Fibroblast of skin of left biceps (primary cell): ENCODE results near the gene PRDX5.
A peak's percentile ranks its signal among the peaks of the same experiment; 100 is the strongest.

ENCODE experiments used
- DNase-seq, 2 experiments: peaks; one replicate each; pipeline ENCODE4 v3.0.0-alpha.2; 2013; ENCODE audit warnings: low read depth in 2 of 2

PRDX5 gene

GRCh38 chr11:64289002-64289564, 28.8 kb upstream of the PRDX5 start:
- no peak for DNase-seq

DNA sequence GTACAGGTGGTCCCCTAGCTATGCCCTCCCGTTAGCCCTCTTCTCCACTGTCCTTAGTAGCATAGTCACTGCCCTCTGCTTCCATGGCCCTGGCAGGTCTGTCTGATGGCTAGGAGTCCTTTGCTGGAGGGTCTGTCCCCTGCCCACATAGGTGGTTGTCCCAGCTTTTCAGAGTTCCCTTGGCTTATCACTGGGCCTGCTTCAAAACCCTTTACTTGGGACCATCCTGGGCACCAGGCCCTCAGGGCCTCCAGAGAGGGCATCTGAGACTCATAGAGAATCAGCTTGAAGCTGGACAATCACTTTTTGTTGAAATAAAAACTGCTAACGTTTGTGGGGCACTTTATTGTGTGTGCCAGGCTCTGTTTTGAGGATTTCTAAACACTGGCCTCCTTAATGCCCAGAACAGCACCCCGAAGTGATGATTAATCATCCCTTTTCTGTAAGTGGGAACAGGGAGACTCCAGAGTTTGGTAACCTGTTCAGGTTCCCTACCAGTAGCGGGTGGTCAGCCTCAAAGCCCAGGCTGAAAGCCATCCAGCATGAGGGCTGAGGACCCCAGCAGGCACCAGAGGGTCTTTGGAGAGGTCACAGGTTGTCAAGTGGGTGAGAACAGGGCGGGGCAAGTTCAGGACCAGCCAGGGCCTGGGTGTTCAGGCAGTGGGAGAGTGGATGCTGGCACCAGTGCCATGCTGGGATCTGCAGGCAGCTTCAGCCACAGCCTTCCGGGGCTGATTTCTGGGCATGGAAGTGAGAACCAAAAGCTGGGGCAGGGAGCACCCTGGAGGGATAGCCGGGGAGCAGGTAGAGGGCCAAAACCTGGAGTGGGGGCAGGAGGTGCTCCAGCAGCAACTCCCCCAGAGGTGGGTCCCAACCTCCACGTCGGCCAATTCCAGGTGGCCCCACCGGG, 27.3 kb upstream of the PRDX5 start:
- no peak for DNase-seq

DNA sequence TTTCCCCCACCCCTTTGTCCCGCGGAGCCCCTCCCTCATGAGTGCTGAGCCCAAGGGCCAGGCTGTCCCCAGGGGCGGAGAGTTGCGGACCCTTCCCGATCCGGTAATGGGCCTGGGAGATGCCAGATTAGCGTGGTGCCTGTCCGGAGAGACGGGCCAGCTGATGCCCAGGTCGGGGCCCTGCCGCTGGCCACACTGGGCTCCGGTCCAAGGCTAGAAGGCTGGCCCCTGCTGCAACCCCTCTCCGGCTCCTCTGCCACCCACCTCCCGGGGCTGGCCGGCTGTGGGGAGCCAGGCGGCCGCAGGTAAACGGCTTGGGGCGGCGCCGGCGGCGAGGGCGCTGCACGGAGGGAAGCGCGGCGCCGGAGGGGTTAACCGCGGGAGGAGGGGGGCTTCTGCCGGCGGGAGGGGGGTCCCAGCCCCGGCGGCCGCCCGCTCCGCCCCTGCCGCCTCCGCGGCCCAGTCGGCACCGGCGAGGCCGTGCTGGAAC, 26.6 kb upstream of the PRDX5 start, which contains the start of gene KCNK4:
Gene KCNK4 (plus strand): TSS at position 41 of the 490 bp plus-strand sequence. CDS start 1,717 bp downstream, outside the sequence.
- DNase-seq, result no peak

- DNase-seq, result no peak
These were observed 26.0 kb upstream of the PRDX5 start for GRCh38 chr11:64291752-64292459.

GRCh38 chr11:64292460-64293254, 25.3 kb upstream of the PRDX5 start:
- no peak for DNase-seq

GRCh38 chr11:64294774-64295173, 23.1 kb upstream of the PRDX5 start:
- DNase-seq, result no peak

DNA sequence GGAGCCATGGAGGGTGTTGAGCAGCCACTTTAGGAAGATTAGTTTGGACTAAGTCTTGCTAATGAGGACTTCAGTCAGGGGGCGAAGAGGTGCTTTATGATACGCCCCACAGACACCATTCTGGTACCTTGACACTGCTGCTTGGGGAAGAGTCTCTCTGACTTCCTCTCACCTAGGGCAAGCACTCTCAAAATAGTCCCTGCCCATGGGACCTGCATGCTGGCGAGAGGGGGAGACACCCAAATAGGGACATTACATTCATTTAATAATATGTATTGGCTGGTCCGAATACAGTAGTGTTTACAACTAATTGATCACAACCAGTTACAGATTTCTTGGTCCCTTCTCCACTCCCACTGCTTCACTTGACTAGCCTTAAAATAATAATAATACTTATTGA, 22.2 kb upstream of the PRDX5 start:
- DNase-seq, result no peak

GRCh38 chr11:64296236-64296635, 21.7 kb upstream of the PRDX5 start:
- DNase-seq, result no peak

DNA sequence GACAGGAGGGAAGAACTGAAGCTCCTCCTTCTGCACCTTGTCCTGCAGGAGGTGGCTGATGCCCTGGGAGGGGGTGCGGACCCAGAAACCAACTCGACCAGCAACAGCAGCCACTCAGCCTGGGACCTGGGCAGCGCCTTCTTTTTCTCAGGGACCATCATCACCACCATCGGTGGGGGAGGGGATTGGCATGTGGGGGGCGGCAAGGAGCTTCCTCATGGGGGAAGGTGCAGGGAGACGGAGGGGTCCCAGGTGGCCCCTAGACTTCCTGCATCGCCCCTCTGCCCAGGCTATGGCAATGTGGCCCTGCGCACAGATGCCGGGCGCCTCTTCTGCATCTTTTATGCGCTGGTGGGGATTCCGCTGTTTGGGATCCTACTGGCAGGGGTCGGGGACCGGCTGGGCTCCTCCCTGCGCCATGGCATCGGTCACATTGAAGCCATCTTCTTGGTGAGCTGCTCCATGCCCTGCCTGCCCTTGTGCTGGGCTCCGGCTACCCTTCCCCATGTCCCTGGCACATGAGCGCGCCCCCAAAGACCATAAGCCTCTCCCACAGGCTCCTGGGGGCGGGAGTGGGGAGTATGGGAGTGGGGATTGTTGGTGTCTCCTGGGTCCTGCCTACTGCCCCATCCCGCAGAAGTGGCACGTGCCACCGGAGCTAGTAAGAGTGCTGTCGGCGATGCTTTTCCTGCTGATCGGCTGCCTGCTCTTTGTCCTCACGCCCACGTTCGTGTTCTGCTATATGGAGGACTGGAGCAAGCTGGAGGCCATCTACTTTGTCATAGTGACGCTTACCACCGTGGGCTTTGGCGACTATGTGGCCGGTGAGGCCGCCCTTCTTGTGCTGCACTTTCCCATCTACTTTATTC, 20.9 kb upstream of the PRDX5 start:
- no peak for DNase-seq

GRCh38 chr11:64297699-64298358, 20.1 kb upstream of the PRDX5 start:
- DNase-seq, result no peak

DNA sequence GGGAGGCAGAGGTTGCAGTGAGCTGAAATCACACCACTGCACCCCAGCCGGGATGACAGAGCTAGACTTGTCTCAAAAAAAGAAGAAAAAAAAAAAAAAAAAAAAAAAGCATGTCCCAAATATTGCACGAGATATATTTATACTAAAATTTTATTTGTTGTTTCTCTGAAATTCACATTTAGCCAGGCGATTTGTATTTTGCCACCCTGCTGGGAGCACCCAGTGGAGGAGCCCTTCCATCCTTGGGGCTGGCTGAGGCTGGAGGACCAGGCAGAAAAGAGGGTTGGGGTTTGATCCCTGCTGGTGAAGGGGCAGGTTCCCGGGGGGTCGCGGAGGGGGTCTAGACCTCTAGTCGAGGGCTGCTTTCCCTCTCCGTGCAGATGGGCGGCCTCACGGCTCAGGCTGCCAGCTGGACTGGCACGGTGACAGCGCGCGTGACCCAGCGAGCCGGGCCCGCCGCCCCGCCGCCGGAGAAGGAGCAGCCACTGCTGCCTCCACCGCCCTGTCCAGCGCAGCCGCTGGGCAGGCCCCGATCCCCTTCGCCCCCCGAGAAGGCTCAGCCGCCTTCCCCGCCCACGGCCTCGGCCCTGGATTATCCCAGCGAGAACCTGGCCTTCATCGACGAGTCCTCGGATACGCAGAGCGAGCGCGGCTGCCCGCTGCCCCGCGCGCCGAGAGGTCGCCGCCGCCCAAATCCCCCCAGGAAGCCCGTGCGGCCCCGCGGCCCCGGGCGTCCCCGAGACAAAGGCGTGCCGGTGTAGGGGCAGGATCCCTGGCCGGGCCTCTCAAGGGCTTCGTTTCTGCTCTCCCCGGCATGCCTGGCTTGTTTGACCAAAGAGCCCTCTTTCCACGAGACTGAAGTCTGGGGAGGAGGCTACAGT, 18.7 kb upstream of the PRDX5 start:
- no peak for DNase-seq

- no peak for DNase-seq
These were observed 17.9 kb upstream of the PRDX5 start, which contains the start of gene CATSPERZ for GRCh38 chr11:64299847-64300648. TSS of gene CATSPERZ (plus strand) at chr11:64300358. CDS start at chr11:64300411, 53 bp downstream.

GRCh38 chr11:64303109-64304031, 14.6 kb upstream of the PRDX5 start:
- no peak for DNase-seq

DNA sequence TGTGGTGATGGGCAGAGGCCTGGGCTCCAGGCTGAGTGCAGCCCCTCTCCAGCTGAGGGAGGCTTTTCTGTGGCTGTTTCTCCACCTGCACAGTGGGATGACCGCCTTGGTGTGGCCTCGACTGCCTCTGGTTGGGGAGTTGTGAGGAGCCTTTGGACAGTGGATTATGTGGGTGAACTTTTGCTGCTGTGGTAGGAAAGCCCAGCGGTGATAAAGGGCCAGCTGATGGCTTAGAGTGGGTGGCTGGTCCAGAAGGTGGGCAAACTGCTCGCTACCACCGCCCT, 13.9 kb upstream of the PRDX5 start:
- no peak for DNase-seq

DNA sequence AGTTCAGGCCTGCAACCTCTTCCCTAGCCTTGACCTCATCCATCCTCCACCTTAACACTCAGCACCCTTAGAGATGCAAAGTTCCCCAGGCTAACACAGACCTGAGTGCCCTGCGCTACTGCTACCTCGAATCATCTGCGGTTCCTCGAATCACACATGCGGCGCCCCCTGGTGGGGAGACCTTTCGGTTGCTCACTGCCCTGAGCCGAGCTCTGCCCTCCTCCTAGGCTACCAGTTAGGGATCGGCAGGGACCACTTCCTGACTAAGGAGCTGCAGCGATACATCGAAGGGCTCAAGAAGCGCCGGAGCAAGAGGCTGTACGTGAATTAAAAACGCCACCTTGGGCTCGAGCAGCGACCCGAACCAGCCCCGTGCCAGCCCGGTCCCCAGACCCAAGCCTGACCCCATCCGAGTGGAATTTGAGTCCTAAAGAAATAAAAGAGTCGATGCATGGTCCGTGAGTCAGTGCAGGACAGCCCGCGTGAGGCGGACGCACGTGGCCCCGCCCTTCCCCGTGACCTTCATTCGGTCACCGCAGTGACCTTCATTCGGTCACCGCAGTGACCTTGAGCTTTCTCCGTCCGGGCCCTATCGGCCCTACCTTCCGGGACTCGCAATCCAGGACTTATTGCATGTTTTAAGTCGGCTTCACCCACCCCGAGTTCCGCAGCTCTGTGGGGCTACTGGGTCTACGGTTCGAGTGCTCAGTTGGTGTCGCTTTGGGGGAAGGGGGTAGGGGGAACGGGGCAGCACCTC, 13.4 kb upstream of the PRDX5 start:
- peak in 1 of 2 experiments; percentile 54 for DNase-seq

DNA sequence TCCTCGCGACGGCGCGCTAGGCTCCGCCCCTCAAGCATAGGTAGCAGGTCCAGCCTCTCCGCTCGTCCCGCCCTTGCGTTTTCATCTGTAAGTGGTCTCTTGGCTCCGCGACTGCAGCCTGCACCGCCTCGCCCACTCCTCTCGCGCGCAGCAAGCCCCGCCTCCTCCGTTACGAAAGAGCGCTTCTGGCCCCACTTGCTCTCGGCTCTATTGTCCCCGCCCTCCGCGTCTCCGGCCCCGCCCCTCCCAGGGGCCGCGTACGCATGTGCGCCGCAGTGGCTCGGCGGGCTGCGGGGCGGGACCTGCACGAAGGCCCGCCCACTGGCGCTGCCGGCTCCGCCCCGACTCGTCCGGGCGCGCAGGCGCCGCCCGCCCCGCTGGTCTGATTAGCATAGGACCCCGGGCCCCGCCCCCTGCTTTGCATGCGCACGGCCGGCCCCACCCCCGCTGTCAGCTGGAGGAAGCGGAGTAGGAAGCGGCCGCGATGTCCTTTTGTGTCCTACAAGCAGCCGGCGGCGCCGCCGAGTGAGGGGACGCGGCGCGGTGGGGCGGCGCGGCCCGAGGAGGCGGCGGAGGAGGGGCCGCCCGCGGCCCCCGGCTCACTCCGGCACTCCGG, 12.7 kb upstream of the PRDX5 start, which contains the start of gene ESRRA:
Gene ESRRA (plus strand): TSS at position 450 of the 616 bp plus-strand sequence. CDS start 1,656 bp downstream, outside the sequence.
- peak; percentile 91 to 94 for DNase-seq
